ENCODE results near the gene KRT38. TPM values are rescaled to one million over a fixed set of nuclear protein-coding genes. Genes with fewer than 3 reads are reported as not detected.

KRT38 gene
- polyA plus RNA-seq, 4 donors: not detected

GRCh38 chr17:41417127-41417526 lies 23.7 kb downstream of the KRT38 start:
- Histone ChIP-seq H3K36me3 (ENCODE audit: control insufficient read depth in 3 of 3, insufficient read depth in 2 of 3, low read depth in 1 of 3, low read length in 3 of 3) (no peaks in the 10 kb centered on the region), H3K27me3 (ENCODE audit: control insufficient read depth in 3 of 3, insufficient read depth in 3 of 3, low read length in 3 of 3) (peaks cover 0 to 11% (median 0%) of the 10 kb centered on the region in 3 donors), H3K9me3 (ENCODE audit: control insufficient read depth in 2 of 2, insufficient read depth in 1 of 2, low read depth in 1 of 2, low read length in 1 of 2) (no peaks in the 10 kb centered on the region), H3K4me3 (ENCODE audit: low read depth in 1 of 3, low read length in 3 of 3) (no peak overlapping the region), H3K27ac (ENCODE audit: low read depth in 1 of 3, low read length in 2 of 3) (no peak overlapping the region), H3K4me1 (ENCODE audit: control insufficient read depth in 3 of 3, insufficient read depth in 2 of 3, low read depth in 1 of 3, low read length in 2 of 3) (no peaks in the 10 kb centered on the region)
- WGBS, 3 donors: 91 to 97% (median 95%) methylated on average over 6 of the region's 6 CpGs
- DNase-seq: no peak
- FAIRE-seq: no peak

GRCh38 chr17:41416479-41416878 lies 24.3 kb downstream of the KRT38 start:
- peaks cover 0 to 11% (median 0%) of the 10 kb centered on the region in 3 donors for H3K27me3 ChIP-seq (ENCODE audit: control insufficient read depth in 3 of 3, insufficient read depth in 3 of 3, low read length in 3 of 3)
- H3K36me3 ChIP-seq (ENCODE audit: control insufficient read depth in 3 of 3, insufficient read depth in 2 of 3, low read depth in 1 of 3, low read length in 3 of 3): no peaks in the 10 kb centered on the region
- H3K4me1 ChIP-seq (ENCODE audit: control insufficient read depth in 3 of 3, insufficient read depth in 2 of 3, low read depth in 1 of 3, low read length in 2 of 3): no peaks in the 10 kb centered on the region
- FAIRE-seq (no peak), DNase-seq (no peak)
- H3K9me3 ChIP-seq (ENCODE audit: control insufficient read depth in 2 of 2, insufficient read depth in 1 of 2, low read depth in 1 of 2, low read length in 1 of 2): no peaks in the 10 kb centered on the region
- no peak overlapping the region for H3K27ac ChIP-seq (ENCODE audit: low read depth in 1 of 3, low read length in 2 of 3)
- H3K4me3 ChIP-seq (ENCODE audit: low read depth in 1 of 3, low read length in 3 of 3): no peak overlapping the region
- WGBS, 3 donors: 87 to 93% (median 89%) methylated on average over 5 of the region's 5 CpGs

GRCh38 chr17:41415833-41416335 lies 24.9 kb downstream of the KRT38 start:
- H3K4me1 ChIP-seq (ENCODE audit: control insufficient read depth in 3 of 3, insufficient read depth in 2 of 3, low read depth in 1 of 3, low read length in 2 of 3): no peaks in the 10 kb centered on the region
- FAIRE-seq (no peak), DNase-seq (no peak)
- no peaks in the 10 kb centered on the region for H3K36me3 ChIP-seq (ENCODE audit: control insufficient read depth in 3 of 3, insufficient read depth in 2 of 3, low read depth in 1 of 3, low read length in 3 of 3)
- H3K27ac ChIP-seq (ENCODE audit: low read depth in 1 of 3, low read length in 2 of 3): no peak overlapping the region
- H3K4me3 ChIP-seq (ENCODE audit: low read depth in 1 of 3, low read length in 3 of 3): no peak overlapping the region
- no peaks in the 10 kb centered on the region for H3K9me3 ChIP-seq (ENCODE audit: control insufficient read depth in 2 of 2, insufficient read depth in 1 of 2, low read depth in 1 of 2, low read length in 1 of 2)
- peaks cover 0 to 11% (median 0%) of the 10 kb centered on the region in 3 donors for H3K27me3 ChIP-seq (ENCODE audit: control insufficient read depth in 3 of 3, insufficient read depth in 3 of 3, low read length in 3 of 3)
- WGBS, 3 donors: 71 to 82% (median 77%) methylated on average over 3 of the region's 3 CpGs

- H3K9me3 ChIP-seq (ENCODE audit: control insufficient read depth in 2 of 2, insufficient read depth in 1 of 2, low read depth in 1 of 2, low read length in 1 of 2): no peaks in the 10 kb centered on the region
- FAIRE-seq: no peak
- WGBS, 3 donors: 81 to 85% (median 83%) methylated on average over 4 of the region's 4 CpGs
- H3K36me3 ChIP-seq (ENCODE audit: control insufficient read depth in 3 of 3, insufficient read depth in 2 of 3, low read depth in 1 of 3, low read length in 3 of 3): no peaks in the 10 kb centered on the region
- no peak overlapping the region for H3K4me3 ChIP-seq (ENCODE audit: low read depth in 1 of 3, low read length in 3 of 3)
- DNase-seq: no peak
- H3K27ac ChIP-seq (ENCODE audit: low read depth in 1 of 3, low read length in 2 of 3): no peak overlapping the region
- no peaks in the 10 kb centered on the region for H3K4me1 ChIP-seq (ENCODE audit: control insufficient read depth in 3 of 3, insufficient read depth in 2 of 3, low read depth in 1 of 3, low read length in 2 of 3)
- peaks cover 0 to 10% (median 0%) of the 10 kb centered on the region in 3 donors for H3K27me3 ChIP-seq (ENCODE audit: control insufficient read depth in 3 of 3, insufficient read depth in 3 of 3, low read length in 3 of 3)
Measured at GRCh38 chr17:41415411-41415810, 25.4 kb downstream of the KRT38 start.

- no peak for FAIRE-seq
- Histone ChIP-seq H3K9me3 (ENCODE audit: control insufficient read depth in 2 of 2, insufficient read depth in 1 of 2, low read depth in 1 of 2, low read length in 1 of 2) (no peaks in the 10 kb centered on the region), H3K36me3 (ENCODE audit: control insufficient read depth in 3 of 3, insufficient read depth in 2 of 3, low read depth in 1 of 3, low read length in 3 of 3) (no peaks in the 10 kb centered on the region), H3K27ac (ENCODE audit: low read depth in 1 of 3, low read length in 2 of 3) (no peak overlapping the region), H3K4me3 (ENCODE audit: low read depth in 1 of 3, low read length in 3 of 3) (no peak overlapping the region), H3K27me3 (ENCODE audit: control insufficient read depth in 3 of 3, insufficient read depth in 3 of 3, low read length in 3 of 3) (no peaks in the 10 kb centered on the region), H3K4me1 (ENCODE audit: control insufficient read depth in 3 of 3, insufficient read depth in 2 of 3, low read depth in 1 of 3, low read length in 2 of 3) (no peaks in the 10 kb centered on the region)
- DNase-seq: no peak
- WGBS, 3 donors: 72 to 79% (median 73%) methylated on average over 2 of the region's 2 CpGs
Measured at GRCh38 chr17:41413982-41414381, 26.8 kb downstream of the KRT38 start.

GRCh38 chr17:41413353-41413957 lies 27.3 kb downstream of the KRT38 start:
- no peaks in the 10 kb centered on the region for H3K36me3 ChIP-seq (ENCODE audit: control insufficient read depth in 3 of 3, insufficient read depth in 2 of 3, low read depth in 1 of 3, low read length in 3 of 3)
- H3K9me3 ChIP-seq (ENCODE audit: control insufficient read depth in 2 of 2, insufficient read depth in 1 of 2, low read depth in 1 of 2, low read length in 1 of 2): no peaks in the 10 kb centered on the region
- no peaks in the 10 kb centered on the region for H3K27me3 ChIP-seq (ENCODE audit: control insufficient read depth in 3 of 3, insufficient read depth in 3 of 3, low read length in 3 of 3)
- FAIRE-seq: no peak
- no peak for DNase-seq
- H3K4me3 ChIP-seq (ENCODE audit: low read depth in 1 of 3, low read length in 3 of 3): no peak overlapping the region
- H3K4me1 ChIP-seq (ENCODE audit: control insufficient read depth in 3 of 3, insufficient read depth in 2 of 3, low read depth in 1 of 3, low read length in 2 of 3): no peaks in the 10 kb centered on the region
- H3K27ac ChIP-seq (ENCODE audit: low read depth in 1 of 3, low read length in 2 of 3): no peak overlapping the region
- WGBS, 3 donors: 61 to 69% (median 63%) methylated on average over 5 of the region's 5 CpGs

GRCh38 chr17:41411072-41411840 lies 29.5 kb downstream of the KRT38 start:
- DNase-seq: no peak
- Histone ChIP-seq H3K36me3 (ENCODE audit: control insufficient read depth in 3 of 3, insufficient read depth in 2 of 3, low read depth in 1 of 3, low read length in 3 of 3) (no peaks in the 10 kb centered on the region), H3K27ac (ENCODE audit: low read depth in 1 of 3, low read length in 2 of 3) (no peak overlapping the region), H3K4me3 (ENCODE audit: low read depth in 1 of 3, low read length in 3 of 3) (no peak overlapping the region), H3K9me3 (ENCODE audit: control insufficient read depth in 2 of 2, insufficient read depth in 1 of 2, low read depth in 1 of 2, low read length in 1 of 2) (no peaks in the 10 kb centered on the region), H3K4me1 (ENCODE audit: control insufficient read depth in 3 of 3, insufficient read depth in 2 of 3, low read depth in 1 of 3, low read length in 2 of 3) (no peaks in the 10 kb centered on the region), H3K27me3 (ENCODE audit: control insufficient read depth in 3 of 3, insufficient read depth in 3 of 3, low read length in 3 of 3) (peaks cover 0 to 3% (median 0%) of the 10 kb centered on the region in 3 donors)
- WGBS, 3 donors: 93 to 94% (median 93%) methylated on average over 20 of the region's 20 CpGs
- no peak for FAIRE-seq

GRCh38 chr17:41407226-41407625 lies 33.6 kb downstream of the KRT38 start:
- WGBS, 3 donors: 92 to 98% (median 93%) methylated on average over 10 of the region's 10 CpGs
- peaks cover 0 to 3% (median 2%) of the 10 kb centered on the region in 3 donors for H3K27me3 ChIP-seq (ENCODE audit: control insufficient read depth in 3 of 3, insufficient read depth in 3 of 3, low read length in 3 of 3)
- no peaks in the 10 kb centered on the region for H3K4me1 ChIP-seq (ENCODE audit: control insufficient read depth in 3 of 3, insufficient read depth in 2 of 3, low read depth in 1 of 3, low read length in 2 of 3)
- DNase-seq (no peak), FAIRE-seq (no peak)
- H3K4me3 ChIP-seq (ENCODE audit: low read depth in 1 of 3, low read length in 3 of 3): no peak overlapping the region
- no peak overlapping the region for H3K27ac ChIP-seq (ENCODE audit: low read depth in 1 of 3, low read length in 2 of 3)
- H3K36me3 ChIP-seq (ENCODE audit: control insufficient read depth in 3 of 3, insufficient read depth in 2 of 3, low read depth in 1 of 3, low read length in 3 of 3): no peaks in the 10 kb centered on the region
- no peaks in the 10 kb centered on the region for H3K9me3 ChIP-seq (ENCODE audit: control insufficient read depth in 2 of 2, insufficient read depth in 1 of 2, low read depth in 1 of 2, low read length in 1 of 2)

Data from small intestine (tissue), 7 donors.